ELR (cell line): ENCODE data around the gene CDH13.

ENCODE experiments used
- DNase-seq: peaks from one replicate; pipeline ENCODE4 v3.0.0-alpha.2; 2015; ENCODE audit warnings: low read depth

CDH13 gene

DNA sequence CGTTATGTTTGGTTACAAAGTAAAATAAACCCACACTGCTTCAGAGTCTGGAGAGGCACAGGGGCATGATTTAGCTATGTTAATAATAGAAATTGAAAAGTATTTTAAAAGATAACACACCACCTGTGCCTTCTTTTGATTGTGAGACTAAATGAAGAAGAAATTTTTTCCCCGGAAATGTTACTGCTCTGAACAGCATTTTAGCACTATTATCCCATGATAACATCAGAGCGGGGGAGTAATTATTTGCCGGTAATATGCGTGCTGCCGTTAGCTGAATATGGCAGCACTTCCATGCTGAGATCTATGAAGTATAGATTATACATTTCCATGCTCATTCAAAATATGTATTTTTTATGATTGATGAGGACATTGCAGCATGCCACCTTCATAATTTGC, 680.8 kb downstream of the CDH13 start:
- no peak for DNase-seq

DNA sequence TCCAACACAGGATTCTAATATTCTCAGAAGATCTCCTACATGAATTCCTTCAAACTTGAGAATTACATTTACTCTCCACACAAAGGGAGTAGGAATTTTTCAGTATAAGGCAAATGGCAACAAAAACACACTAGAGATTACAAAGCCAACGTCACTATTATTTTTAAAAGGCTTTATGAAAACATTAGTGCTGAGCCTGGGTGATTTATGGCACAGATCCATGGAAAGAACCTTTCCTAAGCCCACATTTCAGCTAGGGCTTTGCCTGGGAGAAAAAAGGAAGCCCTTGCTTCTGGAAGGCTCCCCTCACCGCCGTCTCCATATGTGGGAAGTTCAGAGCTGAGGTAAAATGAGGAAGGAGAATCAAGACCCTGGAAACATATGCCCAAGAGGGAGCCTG, 681.6 kb downstream of the CDH13 start:
- no peak for DNase-seq

- no peak for DNase-seq
Measured at GRCh38 chr16:83310816-83311215, 684.0 kb downstream of the CDH13 start.

DNA sequence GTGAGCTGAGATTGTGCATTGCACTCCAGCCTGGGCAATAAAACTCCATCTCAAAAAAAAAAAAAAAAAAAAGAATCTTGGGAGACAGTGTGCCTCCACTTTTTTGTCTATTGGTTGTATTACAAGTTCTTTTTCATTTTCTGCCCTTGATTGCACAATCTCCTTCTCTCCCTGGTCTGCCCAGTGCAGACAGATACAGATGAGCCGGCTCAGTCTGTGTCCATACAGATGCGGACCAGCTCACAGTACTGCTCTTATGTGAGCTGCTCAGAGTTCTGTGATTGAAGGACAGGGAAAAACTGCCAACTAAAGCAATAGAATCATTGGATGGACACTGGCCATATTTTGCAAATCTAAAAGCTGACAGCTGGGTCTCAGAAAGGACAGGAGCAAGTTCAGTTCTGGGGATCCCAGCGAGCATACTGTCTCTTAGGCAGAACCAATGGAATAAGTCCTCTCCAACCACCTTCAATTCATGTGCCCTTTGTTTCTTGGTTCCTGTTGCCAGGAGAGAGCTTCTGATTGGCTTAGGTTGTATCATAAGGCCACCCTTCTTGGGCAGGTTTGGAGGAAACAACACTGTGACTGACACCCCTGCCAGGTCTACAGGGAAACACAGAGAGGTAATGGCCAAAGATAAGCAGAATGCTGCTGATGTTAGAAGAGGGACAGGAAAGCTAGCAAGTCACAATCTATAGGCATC, 685.4 kb downstream of the CDH13 start:
- no peak for DNase-seq

DNA sequence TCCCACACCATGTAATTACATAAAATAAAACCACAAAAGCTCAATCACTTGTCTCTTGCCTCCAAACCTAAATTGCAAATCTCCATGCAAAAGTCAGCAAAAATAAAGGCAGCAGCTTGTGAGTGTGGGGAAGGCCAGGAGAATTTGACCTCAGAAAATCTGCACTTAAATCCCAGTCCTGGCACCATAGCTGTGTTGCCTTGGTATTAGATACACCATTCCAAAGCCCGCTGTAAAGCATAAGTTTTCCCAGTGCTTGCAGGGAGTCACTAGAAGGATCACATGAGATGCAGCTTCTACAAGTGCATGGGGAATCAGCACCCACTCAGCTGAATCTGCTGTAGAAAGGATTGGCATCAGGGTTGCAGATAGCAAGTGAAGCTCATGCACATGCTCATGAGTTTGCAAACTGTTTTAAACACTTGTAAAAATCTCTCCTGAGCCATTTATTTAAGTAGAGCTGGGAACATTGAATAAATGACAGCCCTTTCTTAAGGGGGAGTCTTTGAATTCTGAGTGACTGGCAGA, 686.0 kb downstream of the CDH13 start:
- DNase-seq, result no peak

DNA sequence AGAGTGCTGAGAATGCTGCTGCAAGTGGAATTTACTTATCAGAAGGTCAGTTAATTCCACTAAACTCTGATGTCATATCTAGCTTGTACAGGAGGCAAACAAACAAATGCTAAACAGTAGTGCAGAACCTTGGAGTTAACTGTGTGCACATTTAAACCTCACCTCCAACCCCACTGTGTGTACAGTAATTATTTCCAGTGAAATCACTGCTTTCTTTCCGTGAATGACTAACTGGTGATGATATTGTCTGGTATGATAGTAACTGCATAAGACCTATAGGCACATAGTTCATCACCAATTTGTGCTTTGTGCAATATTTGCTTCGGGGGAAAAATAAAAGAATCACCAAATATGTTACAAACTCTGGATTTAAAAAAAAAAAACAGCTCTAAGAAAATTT, 688.5 kb downstream of the CDH13 start:
- DNase-seq, result peak; percentile 50

- no peak for DNase-seq
Measured at GRCh38 chr16:83316458-83316857, 689.7 kb downstream of the CDH13 start.

GRCh38 chr16:83318390-83318789, 691.6 kb downstream of the CDH13 start:
- DNase-seq, result no peak

DNA sequence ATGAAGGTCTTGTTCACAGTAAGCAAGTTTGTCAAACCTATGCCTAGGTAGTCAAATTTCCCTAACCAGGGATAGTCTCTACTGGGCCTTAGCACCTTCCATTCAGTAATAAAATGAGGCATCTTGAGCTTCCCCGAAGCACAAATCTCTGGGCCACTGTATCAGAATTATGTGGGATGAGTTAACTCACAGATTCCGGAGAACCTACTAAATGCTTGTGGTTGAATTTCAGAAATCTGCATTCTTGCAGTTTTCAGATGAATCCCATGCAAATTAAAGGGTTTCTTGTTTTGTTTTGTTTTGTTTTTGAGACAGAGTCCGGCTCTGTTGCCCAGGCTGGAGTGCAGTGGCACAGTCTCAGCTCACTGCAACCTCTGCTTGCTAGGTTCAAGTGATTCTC, 702.2 kb downstream of the CDH13 start:
- no peak for DNase-seq

GRCh38 chr16:83329441-83329840, 702.7 kb downstream of the CDH13 start:
- no peak for DNase-seq

DNA sequence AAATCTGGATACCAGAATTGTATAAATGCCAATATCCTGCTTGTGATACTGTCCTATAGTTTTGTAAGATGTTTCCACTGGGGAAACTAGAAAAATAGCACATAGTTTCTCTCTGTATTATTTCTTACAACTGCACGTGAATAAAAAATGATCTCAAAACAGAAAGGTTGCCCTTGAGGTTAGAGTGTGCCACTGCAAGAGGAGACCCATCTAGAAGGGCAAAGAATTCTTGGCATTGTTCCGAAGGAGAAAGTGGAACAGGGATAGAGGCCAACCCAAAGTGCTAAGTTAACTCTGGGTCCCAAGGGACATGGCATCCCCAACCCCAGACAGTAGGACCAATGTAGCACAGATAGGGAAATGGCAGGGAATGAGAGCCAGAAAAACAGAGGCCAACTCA, 703.5 kb downstream of the CDH13 start:
- no peak for DNase-seq

DNA sequence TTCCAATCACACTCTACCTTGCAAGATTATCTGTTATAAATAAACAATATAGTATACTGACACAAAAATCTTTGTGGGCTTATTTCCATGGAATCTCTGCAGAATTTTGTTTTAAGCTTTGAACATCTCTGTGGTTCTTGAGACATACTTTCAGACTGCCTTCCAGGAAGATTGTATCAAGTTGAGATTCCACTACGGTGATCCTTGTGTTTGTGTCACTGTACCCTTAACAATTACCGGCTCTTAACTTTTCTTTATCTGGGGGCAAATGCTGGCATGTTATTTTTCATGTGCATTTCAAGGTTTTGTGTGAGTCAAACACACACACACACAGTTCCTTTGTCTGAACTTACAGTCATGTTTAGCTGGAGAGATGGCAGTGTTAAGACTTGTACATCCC, 708.3 kb downstream of the CDH13 start:
- no peak for DNase-seq

DNA sequence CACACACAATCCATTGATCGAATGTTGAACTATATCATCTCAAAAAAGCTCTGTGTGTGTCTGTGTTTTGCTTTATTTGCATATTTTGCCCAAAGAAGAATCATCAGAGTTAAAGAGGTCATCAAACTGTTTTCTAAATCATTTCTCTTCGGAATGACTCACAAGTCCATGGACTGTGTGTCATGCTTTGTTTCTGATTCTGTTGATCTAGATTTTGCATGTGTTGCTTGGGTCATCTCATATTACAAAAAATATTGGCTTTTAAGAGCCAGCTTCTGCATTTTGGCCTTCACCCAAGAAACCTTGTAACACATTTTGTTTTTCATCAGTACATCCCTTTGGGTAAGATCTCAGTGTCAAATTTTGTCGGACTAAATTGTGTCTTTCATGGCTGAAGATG, 709.8 kb downstream of the CDH13 start:
- DNase-seq, result peak; percentile 83

DNA sequence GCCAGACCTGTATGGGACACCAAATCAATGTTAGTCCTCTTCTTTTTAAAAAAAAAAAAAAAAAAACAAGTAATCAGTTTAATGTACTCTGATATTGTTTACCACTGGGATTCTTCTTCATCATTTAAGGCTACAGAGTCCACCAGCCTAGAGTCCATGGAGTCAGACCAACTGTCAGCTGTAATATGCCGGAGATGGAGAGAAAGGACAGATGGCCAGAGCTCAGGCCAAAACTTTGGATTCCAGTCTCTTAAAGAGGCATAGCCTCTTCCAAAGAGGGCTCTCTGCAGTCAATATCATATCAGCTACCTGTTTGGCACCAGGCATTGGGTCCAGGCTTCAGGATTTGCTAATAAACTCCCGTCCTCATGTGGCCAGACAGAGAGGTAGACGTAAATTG, 711.4 kb downstream of the CDH13 start:
- no peak for DNase-seq

GRCh38 chr16:83338941-83339340, 712.2 kb downstream of the CDH13 start:
- peak; percentile 77 for DNase-seq

DNA sequence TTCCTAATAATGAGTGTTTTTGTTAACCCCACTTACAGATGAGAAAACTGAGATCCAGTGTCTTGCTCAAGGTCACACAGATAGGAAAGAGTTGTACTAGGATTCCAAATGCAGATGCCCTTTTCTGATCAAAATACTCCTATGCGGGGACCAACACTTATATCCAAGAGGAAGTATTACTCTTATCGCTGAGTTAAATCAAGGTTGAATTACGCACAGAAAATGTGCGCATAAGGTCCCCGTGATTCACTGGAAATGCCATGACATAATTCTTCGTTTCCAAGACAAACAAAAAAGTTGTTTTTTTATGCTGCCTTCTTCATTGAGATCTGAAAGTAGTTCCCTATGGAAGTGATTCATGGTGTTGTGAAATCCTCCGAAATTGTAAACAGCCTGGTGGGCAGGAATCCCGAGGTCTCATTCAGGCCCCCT, 717.2 kb downstream of the CDH13 start:
- DNase-seq, result peak; percentile 98

DNA sequence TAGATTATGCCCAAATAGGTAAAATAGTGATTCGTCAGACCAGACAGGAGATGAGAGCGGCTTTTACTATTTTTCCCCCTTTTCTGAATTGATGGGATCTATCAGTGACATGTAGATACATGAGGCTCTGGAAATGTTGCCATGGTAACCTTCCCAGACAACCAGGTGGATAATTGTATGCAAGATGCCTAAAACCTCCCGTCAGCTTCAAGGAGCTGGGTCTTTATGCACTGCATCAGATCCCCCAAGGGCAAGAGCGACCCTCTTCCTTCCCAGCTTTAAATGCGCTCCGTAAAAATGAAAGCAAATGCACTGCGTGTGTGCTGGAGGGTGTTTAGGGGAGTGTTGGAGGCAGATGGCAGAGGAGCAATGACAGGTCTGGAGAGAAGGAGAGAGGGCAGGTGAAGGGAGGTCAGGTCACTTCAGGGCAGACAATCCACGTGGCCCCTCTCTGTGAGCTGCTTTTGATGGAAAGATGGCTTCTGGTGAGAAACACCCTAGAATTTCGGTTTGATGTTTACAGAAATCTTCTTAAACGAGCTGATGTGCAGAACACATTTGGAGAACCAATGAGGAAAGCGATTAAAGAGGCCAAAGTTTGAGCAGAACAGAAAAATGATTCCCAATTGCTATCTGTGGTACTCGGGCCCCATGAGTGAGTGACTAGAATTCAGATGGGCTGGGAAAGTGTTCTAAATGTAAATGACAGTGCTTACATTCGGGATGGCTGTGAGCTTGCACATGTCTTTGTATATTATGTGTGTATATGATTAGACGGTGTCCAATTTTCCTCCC, 719.3 kb downstream of the CDH13 start:
- no peak for DNase-seq

DNA sequence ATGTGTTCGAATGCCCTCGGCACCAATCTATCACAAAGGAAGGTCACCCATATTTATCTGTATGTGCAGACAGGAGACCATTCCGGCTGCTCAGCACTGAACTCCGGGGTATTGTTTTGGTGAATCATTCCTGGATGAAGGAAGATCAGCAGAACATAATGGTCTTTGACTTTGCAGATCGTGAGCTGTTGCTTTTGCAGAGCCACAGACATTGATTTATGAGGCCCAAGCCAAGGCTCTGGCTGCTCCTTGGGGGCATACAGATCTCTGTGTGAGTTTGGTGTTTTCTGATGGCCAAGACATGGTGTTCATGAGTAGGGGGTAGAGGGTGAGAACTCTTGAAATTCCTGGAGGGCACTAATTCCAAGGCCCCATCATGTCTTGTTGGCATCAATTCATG, 722.2 kb downstream of the CDH13 start:
- peak; percentile 54 for DNase-seq

- no peak for DNase-seq
Measured at GRCh38 chr16:83350481-83350880, 723.7 kb downstream of the CDH13 start.

- peak; percentile 22 for DNase-seq
Measured at GRCh38 chr16:83351846-83352245, 725.1 kb downstream of the CDH13 start.

GRCh38 chr16:83353241-83353640, 726.5 kb downstream of the CDH13 start:
- DNase-seq, result no peak

DNA sequence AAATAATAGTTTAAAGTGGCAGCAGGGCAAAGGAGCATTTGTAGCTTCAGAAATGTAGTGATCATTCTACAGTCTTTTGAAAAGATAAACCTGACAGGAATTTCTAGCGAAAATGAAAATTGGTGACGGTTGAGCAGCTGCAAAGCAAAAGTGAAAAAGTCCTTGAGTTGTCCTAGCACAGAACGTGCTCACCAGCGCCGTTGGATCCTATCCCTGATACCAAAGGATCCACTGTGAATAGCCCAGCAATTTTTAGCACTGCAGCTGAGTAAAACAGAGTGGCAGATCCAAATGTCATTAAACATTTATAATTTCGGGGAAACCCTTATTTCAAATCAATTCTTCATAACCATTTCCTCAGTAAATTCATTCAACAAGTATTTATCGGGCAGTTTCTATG, 727.2 kb downstream of the CDH13 start:
- no peak for DNase-seq

GRCh38 chr16:83355570-83356218, 728.9 kb downstream of the CDH13 start:
- no peak for DNase-seq
